Fibroblast of pulmonary artery (primary cell): ENCODE data around the gene GRAMD1C.
A peak's percentile ranks its signal among the peaks of the same experiment; 100 is the strongest.

Experiments used
- DNase-seq: peaks from one replicate; pipeline ENCODE4 v3.0.0-alpha.2; 2010; ENCODE audit warnings: low read depth
- H3K4me3 ChIP-seq: replicated peaks from 2 replicates; pipeline ENCODE4 v1.5.1; 2011; ENCODE audit warnings: low read depth, mild to moderate bottlenecking, control low read depth, low read length, moderate library complexity
- CTCF ChIP-seq: IDR thresholded peaks from 2 replicates; pipeline ENCODE4 v1.5.1; 2011; ENCODE audit warnings: mild to moderate bottlenecking, control low read depth, low read length, inconsistent platforms; ENCODE audit errors: missing control alignments

Gene GRAMD1C

DNA sequence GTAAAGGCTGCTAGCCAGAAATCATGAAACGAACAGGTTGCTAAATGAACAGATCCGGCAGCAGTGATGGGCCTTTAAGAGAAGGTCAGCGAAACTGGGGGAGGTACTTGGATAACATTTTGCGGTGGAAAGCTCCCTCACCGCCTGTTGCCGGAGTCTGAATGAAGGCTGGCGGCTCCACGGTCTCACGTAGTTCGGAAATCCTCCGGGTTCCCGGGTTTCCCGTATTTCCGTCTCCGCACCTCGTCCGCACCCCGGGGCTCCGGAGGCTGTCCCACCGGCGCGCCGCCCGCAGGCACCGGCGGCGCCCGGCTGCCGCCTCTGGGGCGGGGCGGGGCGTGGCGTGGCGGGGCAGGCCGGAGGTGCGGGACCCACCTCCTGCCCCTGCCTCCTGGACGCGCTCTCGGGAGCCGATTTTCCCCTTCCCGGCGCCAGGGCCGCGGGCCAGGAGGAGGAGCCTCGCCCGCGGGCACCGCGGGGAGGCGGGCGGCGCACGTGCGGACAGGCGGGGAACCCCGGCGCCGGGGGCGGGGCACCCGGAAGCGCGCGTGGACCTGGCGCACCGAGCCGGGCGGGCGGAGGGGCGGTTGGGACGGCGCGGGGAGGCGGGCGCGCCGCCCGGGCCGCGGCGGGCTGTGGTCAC, 108.9 kb downstream of the GRAMD1C start, which contains the start of gene ZDHHC23:
ZDHHC23 (plus strand) TSS at position 642 of the 643 bp plus-strand sequence. CDS start 790 bp downstream, outside the sequence.
- no peak for TF ChIP-seq CTCF
- peak; percentile 55 for DNase-seq

DNA sequence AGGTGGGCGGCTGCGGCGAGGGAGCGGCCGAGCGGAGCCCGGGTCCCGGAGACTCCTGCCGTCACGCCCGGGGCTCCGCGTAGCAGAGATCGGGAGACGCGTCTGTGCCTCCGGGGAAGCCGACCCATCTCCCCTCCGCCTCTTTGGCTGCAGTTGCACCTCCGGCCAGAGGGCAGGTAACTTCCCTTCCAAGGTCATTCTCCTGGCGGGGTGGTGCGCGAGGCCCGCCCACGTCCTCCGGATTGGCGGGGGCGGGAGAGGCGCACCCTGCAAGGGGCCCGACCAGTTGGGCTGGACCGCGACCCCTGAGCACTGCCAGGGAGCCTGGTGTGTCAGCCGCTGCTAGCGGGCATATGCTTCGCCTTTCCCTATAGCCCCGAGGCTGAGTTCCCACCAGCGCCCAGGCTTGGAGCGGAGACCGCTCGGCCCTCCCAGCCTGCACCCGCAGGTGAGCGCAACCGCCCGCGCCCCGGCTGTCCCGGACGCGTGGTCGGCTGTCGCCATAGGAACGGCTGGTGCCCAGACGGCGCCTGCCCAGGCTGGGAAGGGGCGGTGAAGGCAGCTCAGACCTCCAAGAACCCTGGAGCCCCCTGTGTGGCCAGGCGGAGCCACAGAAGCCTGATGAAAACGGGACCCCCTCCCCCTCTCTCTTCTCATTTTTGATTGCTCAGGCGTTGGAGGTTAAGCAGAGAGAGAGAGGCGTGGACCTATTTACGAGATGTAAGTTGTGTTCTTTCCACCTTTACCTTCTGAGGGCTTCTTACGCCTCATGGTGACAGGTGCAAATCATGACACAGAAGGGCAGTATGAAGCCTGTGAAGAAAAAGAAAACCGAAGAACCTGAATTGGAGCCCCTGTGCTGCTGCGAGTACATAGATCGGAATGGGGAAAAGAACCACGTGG, 109.7 kb downstream of the GRAMD1C start:
- peak overlapping the region; percentile 62 for H3K4me3 ChIP-seq
- TF ChIP-seq CTCF = no peak
- no peak for DNase-seq

More for the DNA sequence above, 108.9 kb downstream of the GRAMD1C start, which contains the start of gene ZDHHC23:
- peak within 1 kb of the TSS; percentile 62 for H3K4me3 ChIP-seq

DNA sequence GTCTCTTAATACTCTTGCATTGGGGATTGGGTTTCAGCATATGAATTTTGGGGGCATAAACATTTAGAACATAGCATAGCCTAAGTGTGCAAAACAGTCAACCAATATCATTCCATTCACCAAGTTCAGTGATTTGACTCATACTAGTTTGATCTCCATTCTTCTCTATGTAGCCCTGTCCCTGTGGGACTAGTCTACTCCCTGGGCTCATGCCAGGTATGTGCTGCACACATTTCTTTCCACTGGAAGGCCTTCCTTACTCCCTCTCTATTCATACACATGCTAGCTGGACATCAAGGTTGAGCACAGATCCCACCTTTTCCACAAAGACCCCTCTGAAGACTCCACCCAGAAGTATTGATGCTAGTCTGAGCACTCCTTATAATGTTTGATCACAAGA, 114.3 kb downstream of the GRAMD1C start:
- TF ChIP-seq CTCF = no peak
- no peak overlapping the region for H3K4me3 ChIP-seq
- peak; percentile 36 for DNase-seq

DNA sequence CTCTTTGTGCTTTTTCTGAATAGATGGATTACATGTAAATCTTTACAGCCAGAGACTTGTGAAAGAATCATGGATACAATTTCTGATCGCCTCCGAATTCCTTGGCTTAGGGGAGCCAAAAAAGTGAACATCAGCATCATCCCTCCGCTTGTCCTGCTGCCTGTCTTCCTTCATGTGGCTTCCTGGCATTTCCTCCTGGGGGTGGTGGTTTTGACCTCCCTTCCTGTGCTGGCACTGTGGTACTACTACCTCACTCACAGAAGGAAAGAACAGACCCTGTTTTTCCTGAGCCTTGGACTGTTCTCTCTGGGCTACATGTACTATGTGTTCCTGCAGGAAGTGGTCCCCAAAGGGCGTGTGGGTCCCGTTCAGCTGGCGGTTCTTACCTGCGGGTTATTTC, 115.1 kb downstream of the GRAMD1C start:
- no peak for TF ChIP-seq CTCF
- peak; percentile 41 for DNase-seq
- no peak overlapping the region for H3K4me3 ChIP-seq

- TF ChIP-seq CTCF = no peak
- DNase-seq = no peak
- no peak overlapping the region for H3K4me3 ChIP-seq
Observed at GRCh38 chr3:113954091-113954685, 115.6 kb downstream of the GRAMD1C start.

GRCh38 chr3:113963879-113964278, 125.3 kb downstream of the GRAMD1C start:
- TF ChIP-seq CTCF = no peak
- no peak overlapping the region for H3K4me3 ChIP-seq
- no peak for DNase-seq
